ENCODE results near the gene ETS1.

The ETS1 gene

GRCh38 chr11:128618603-128619002, 31.2 kb upstream of the ETS1 start:
- no peak for DNase-seq (ENCODE audit: low read depth in 2 of 2)

GRCh38 chr11:128616161-128616560, 28.8 kb upstream of the ETS1 start:
- DNase-seq (ENCODE audit: low read depth in 2 of 2) = no peak

GRCh38 chr11:128615612-128616011, 28.3 kb upstream of the ETS1 start:
- no peak for DNase-seq (ENCODE audit: low read depth in 2 of 2)

- no peak for DNase-seq (ENCODE audit: low read depth in 2 of 2)
These were observed 27.7 kb upstream of the ETS1 start for GRCh38 chr11:128615076-128615475.

GRCh38 chr11:128614026-128614425, 26.7 kb upstream of the ETS1 start:
- DNase-seq (ENCODE audit: low read depth in 2 of 2) = no peak

GRCh38 chr11:128613300-128613995, 26.1 kb upstream of the ETS1 start:
- no peak for DNase-seq (ENCODE audit: low read depth in 2 of 2)

GRCh38 chr11:128610721-128611617, 23.6 kb upstream of the ETS1 start:
- peak in 1 of 2 donors; percentile 33 for DNase-seq (ENCODE audit: low read depth in 2 of 2)

GRCh38 chr11:128609785-128610184, 22.4 kb upstream of the ETS1 start:
- DNase-seq (ENCODE audit: low read depth in 2 of 2) = no peak

GRCh38 chr11:128608746-128609407, 21.5 kb upstream of the ETS1 start:
- no peak for DNase-seq (ENCODE audit: low read depth in 2 of 2)

GRCh38 chr11:128607819-128608218, 20.5 kb upstream of the ETS1 start:
- no peak for DNase-seq (ENCODE audit: low read depth in 2 of 2)

- no peak for DNase-seq (ENCODE audit: low read depth in 2 of 2)
These were observed 17.4 kb upstream of the ETS1 start for GRCh38 chr11:128604723-128605122.

- no peak for DNase-seq (ENCODE audit: low read depth in 2 of 2)
These were observed 16.5 kb upstream of the ETS1 start for GRCh38 chr11:128603752-128604414.

GRCh38 chr11:128603003-128603696, 15.8 kb upstream of the ETS1 start:
- no peak for DNase-seq (ENCODE audit: low read depth in 2 of 2)

- no peak for DNase-seq (ENCODE audit: low read depth in 2 of 2)
These were observed 12.4 kb upstream of the ETS1 start for GRCh38 chr11:128599729-128600128.

GRCh38 chr11:128598506-128599150, 11.3 kb upstream of the ETS1 start:
- no peak for DNase-seq (ENCODE audit: low read depth in 2 of 2)

- DNase-seq (ENCODE audit: low read depth in 2 of 2) = no peak
These were observed 10.7 kb upstream of the ETS1 start for GRCh38 chr11:128598096-128598495.

- DNase-seq (ENCODE audit: low read depth in 2 of 2) = no peak
These were observed 9.9 kb upstream of the ETS1 start for GRCh38 chr11:128597209-128597608.

- no peak for DNase-seq (ENCODE audit: low read depth in 2 of 2)
These were observed 8.9 kb upstream of the ETS1 start for GRCh38 chr11:128596250-128596649.

- DNase-seq (ENCODE audit: low read depth in 2 of 2) = no peak
These were observed 8.4 kb upstream of the ETS1 start for GRCh38 chr11:128595775-128596174.

GRCh38 chr11:128595221-128595620, 7.9 kb upstream of the ETS1 start:
- no peak for DNase-seq (ENCODE audit: low read depth in 2 of 2)

- DNase-seq (ENCODE audit: low read depth in 2 of 2) = no peak
These were observed 6.9 kb upstream of the ETS1 start for GRCh38 chr11:128594226-128594625.

Data from stimulated activated CD8-positive, alpha-beta memory T cell treated with anti-CD3 and anti-CD28 coated beads, Interleukin-2, amount 100 ng/mL, for 1 hour (primary cell).